Testis (tissue), 2 donors: ENCODE data around the gene CERS2.

ENCODE experiments used
- POLR2A ChIP-seq: fragments of 450-650 bp; IDR thresholded peaks from one replicate; pipeline ENCODE4 v1.6.1; 2017; ENCODE audit warnings: antibody characterized with exemption, mild to moderate bottlenecking, moderate library complexity
- TF ChIP-seq, protein P1 (sequence below), 3 experiments: fragments of 450-650 bp in 2 of 3; fragments of 200-600 bp in 1 of 3; sonication (generic) in 1 of 3; IDR thresholded peaks; one replicate each; pipeline ENCODE4 v1.5.1; 2016 to 2019; ENCODE audit warnings: antibody characterized with exemption in 3 of 3, mild to moderate bottlenecking in 2 of 3, moderate library complexity in 1 of 3

DNA sequence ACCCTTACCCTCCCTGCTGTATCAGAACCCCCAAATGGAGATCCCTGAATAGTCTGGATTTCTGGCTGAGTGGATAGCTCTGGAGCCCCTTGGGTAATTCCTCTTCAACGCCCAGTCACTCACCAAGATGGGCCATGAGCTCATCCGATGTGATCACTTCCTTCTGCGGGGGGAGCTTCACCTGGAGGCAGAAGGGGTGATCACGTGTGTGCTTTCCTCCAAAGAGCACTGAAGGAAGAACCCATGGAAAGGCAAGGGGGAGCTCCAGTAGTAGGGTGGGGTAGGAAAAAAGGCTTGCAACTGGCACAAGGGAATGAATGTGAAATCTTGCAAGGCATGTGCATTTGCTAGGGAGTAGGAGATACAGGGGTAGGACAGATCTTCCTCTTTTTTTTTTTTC is 27.0 kb upstream of the CERS2 start:
- no peak for TF ChIP-seq POLR2A
- TF ChIP-seq, protein P1, sequence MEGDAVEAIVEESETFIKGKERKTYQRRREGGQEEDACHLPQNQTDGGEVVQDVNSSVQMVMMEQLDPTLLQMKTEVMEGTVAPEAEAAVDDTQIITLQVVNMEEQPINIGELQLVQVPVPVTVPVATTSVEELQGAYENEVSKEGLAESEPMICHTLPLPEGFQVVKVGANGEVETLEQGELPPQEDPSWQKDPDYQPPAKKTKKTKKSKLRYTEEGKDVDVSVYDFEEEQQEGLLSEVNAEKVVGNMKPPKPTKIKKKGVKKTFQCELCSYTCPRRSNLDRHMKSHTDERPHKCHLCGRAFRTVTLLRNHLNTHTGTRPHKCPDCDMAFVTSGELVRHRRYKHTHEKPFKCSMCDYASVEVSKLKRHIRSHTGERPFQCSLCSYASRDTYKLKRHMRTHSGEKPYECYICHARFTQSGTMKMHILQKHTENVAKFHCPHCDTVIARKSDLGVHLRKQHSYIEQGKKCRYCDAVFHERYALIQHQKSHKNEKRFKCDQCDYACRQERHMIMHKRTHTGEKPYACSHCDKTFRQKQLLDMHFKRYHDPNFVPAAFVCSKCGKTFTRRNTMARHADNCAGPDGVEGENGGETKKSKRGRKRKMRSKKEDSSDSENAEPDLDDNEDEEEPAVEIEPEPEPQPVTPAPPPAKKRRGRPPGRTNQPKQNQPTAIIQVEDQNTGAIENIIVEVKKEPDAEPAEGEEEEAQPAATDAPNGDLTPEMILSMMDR (IDR thresholded peaks at IDR 0.05): no peak
